Measurements from ENCODE around the gene UPK3BL1.
"Not testable (repeated sequence)": the region's sequence is repeated elsewhere in the genome, so short reads cannot be mapped to it uniquely, and the experiment has no call there.

- not testable (repeated sequence) for TF ChIP-seq CTCF (IDR thresholded peaks at IDR 0.05; ENCODE audit: insufficient read depth, low read length, poor library complexity, severe bottlenecking); EZH2phosphoT487 (conservative IDR thresholded peaks at IDR 0.05; ENCODE audit: low read length)
Measured at GRCh38 chr7:102596036-102596435, 46.6 kb downstream of the UPK3BL1 start.

Measured in SU-DHL-6 (cell line).